Fibroblast of lung (primary cell): ENCODE measurements around the gene CLCNKA. TPM values are rescaled to one million over a fixed set of nuclear protein-coding genes. Genes with fewer than 3 reads are reported as not detected.
"Not testable (repeated sequence)": the region's sequence is repeated elsewhere in the genome, so short reads cannot be mapped to it uniquely, and the experiment has no call there.

Experiments used
- DNase-seq, 2 donors: peaks; one replicate each; pipeline versions ENCODE4 v3.0.0 to v3.0.0-alpha.2; 2010; ENCODE audit warnings: low read depth in 2 of 2
- H2AFZ ChIP-seq: 2 replicates; pipeline ENCODE4 v1.5.1; 2012; ENCODE audit warnings: low read length, control low read depth, inconsistent platforms
- H3K27ac ChIP-seq: 2 replicates; pipeline ENCODE4 v1.5.1; 2011; ENCODE audit warnings: low read length, control low read depth; ENCODE audit not compliant: insufficient read depth
- H3K27me3 ChIP-seq: 2 replicates; pipeline ENCODE4 v1.5.1; 2011; ENCODE audit warnings: mild to moderate bottlenecking, low read length; ENCODE audit not compliant: control insufficient read depth, insufficient read depth
- H3K36me3 ChIP-seq: 2 replicates; pipeline ENCODE4 v1.5.1; 2011; ENCODE audit warnings: low read length; ENCODE audit not compliant: control insufficient read depth, insufficient read depth
- H3K4me1 ChIP-seq: 2 replicates; pipeline ENCODE4 v1.5.1; 2011; ENCODE audit warnings: low read length; ENCODE audit not compliant: control insufficient read depth, insufficient read depth; ENCODE audit errors: extremely low read depth
- H3K4me2 ChIP-seq: 2 replicates; pipeline ENCODE4 v1.5.1; 2011; ENCODE audit warnings: low read length, control low read depth; ENCODE audit not compliant: insufficient read depth; ENCODE audit errors: extremely low read depth
- H3K4me3 ChIP-seq, 4 experiments: fragments of 200-600 bp in 1 of 4; sonication (generic) in 1 of 4; replicated peaks in 1 of 4; 2 replicates each; pipeline ENCODE4 v1.5.1; 2011 to 2016; ENCODE audit warnings: low read length in 4 of 4, low read depth in 3 of 4, mild to moderate bottlenecking in 3 of 4, control low read depth in 2 of 4, inconsistent platforms in 1 of 4, mixed read lengths in 1 of 4; ENCODE audit not compliant: insufficient read depth in 1 of 4; ENCODE audit errors: control extremely low read depth in 1 of 4
- H3K79me2 ChIP-seq: 2 replicates; pipeline ENCODE4 v1.5.1; 2012; ENCODE audit warnings: mild to moderate bottlenecking, low read length, inconsistent platforms; ENCODE audit not compliant: control insufficient read depth, insufficient read depth
- H3K9ac ChIP-seq: 2 replicates; pipeline ENCODE4 v1.5.1; 2011; ENCODE audit warnings: mild to moderate bottlenecking, low read length, control low read depth; ENCODE audit not compliant: insufficient read depth
- H3K9me3 ChIP-seq: 2 replicates; pipeline ENCODE4 v1.5.1; 2012; ENCODE audit warnings: low read depth, low read length; ENCODE audit not compliant: control insufficient read depth, insufficient read depth
- H4K20me1 ChIP-seq: 2 replicates; pipeline ENCODE4 v1.5.1; 2011; ENCODE audit warnings: low read length; ENCODE audit not compliant: control insufficient read depth, insufficient read depth; ENCODE audit errors: extremely low read depth
- CTCF ChIP-seq, 2 donors: IDR thresholded peaks in 1 of 2; conservative IDR thresholded peaks in 1 of 2; 1 replicate in 1 of 2; 2 replicates in 1 of 2; pipeline ENCODE4 v1.5.1; 2011 to 2012; ENCODE audit warnings: low read length in 2 of 2, control low read depth in 1 of 2, inconsistent platforms in 1 of 2, low read depth in 1 of 2, mild to moderate bottlenecking in 1 of 2
- EZH2 ChIP-seq: IDR thresholded peaks from 2 replicates; pipeline ENCODE4 v1.5.1; 2012; ENCODE audit warnings: low read length, control low read depth, mild to moderate bottlenecking; ENCODE audit errors: missing control alignments
- polyA plus RNA-seq, 2 donors: library from polyadenylated mRNA; depleted of rRNA in 1 of 2; stranded (reverse) in 1 of 2; unstranded in 1 of 2; fragments of >200 nt; gene quantifications; 2 replicates each; pipeline ENCODE4 v1.2.1, GENCODE V29; 2011 to 2012; ENCODE audit warnings: missing spikeins in 1 of 2
- total RNA-seq: library from RNA; depleted of rRNA; stranded (reverse); fragments of >200 nt; gene quantifications from 2 replicates; pipeline ENCODE4 v1.2.1, GENCODE V29; 2014

Gene CLCNKA
- total and polyA plus RNA-seq, 2 donors (not counting 1 experiment from before 2014, with no cell fraction given) = under 0.01 TPM; not detected in 1

GRCh38 chr1:16022393-16022792, 557 bp downstream of the CLCNKA start:
- no peak overlapping the region for H2AFZ ChIP-seq
- no peak for DNase-seq
- no peak overlapping the region for H3K4me2 ChIP-seq
- H3K4me1 ChIP-seq = peaks cover 28% of the 10 kb centered on the region
- H4K20me1 ChIP-seq = no peaks in the 10 kb centered on the region
- no peaks in the 10 kb centered on the region for H3K27me3 ChIP-seq
- H3K27ac ChIP-seq = no peak overlapping the region
- no peaks in the 10 kb centered on the region for H3K36me3 ChIP-seq
- no peak overlapping the region for H3K9ac ChIP-seq
- H3K79me2 ChIP-seq = no peaks in the 10 kb centered on the region
- H3K4me3 ChIP-seq = no peak overlapping the region
- TF ChIP-seq EZH2 (no peak), CTCF (conservative IDR thresholded peaks at IDR 0.05 in 1 of 2, IDR thresholded peaks at IDR 0.05 in 1 of 2; ENCODE audit: low read depth in 1 of 2, low read length in 2 of 2) (no peak)
- H3K9me3 ChIP-seq = no peaks in the 10 kb centered on the region

- H3K9ac ChIP-seq = no peak overlapping the region
- no peaks in the 10 kb centered on the region for H3K79me2 ChIP-seq
- no peak overlapping the region for H3K4me2 ChIP-seq
- no peaks in the 10 kb centered on the region for H3K27me3 ChIP-seq
- peaks cover 22% of the 10 kb centered on the region for H3K4me1 ChIP-seq
- H3K4me3 ChIP-seq = no peak overlapping the region
- H3K9me3 ChIP-seq = no peaks in the 10 kb centered on the region
- no peak for DNase-seq
- no peak for TF ChIP-seq EZH2
- no peak for TF ChIP-seq CTCF (conservative IDR thresholded peaks at IDR 0.05 in 1 of 2, IDR thresholded peaks at IDR 0.05 in 1 of 2; ENCODE audit: low read depth in 1 of 2, low read length in 2 of 2)
- H4K20me1 ChIP-seq = no peaks in the 10 kb centered on the region
- no peak overlapping the region for H2AFZ ChIP-seq
- H3K36me3 ChIP-seq = no peaks in the 10 kb centered on the region
- H3K27ac ChIP-seq = no peak overlapping the region
These were observed 1.3 kb downstream of the CLCNKA start for GRCh38 chr1:16023050-16023653.

GRCh38 chr1:16026302-16026701, 4.5 kb downstream of the CLCNKA start:
- H4K20me1 ChIP-seq, DNase-seq, H3K27me3 ChIP-seq, H3K79me2 ChIP-seq, H3K36me3 ChIP-seq, H3K27ac ChIP-seq, H3K9me3 ChIP-seq, H3K4me1 ChIP-seq, H3K4me2 ChIP-seq, H3K4me3 ChIP-seq, H3K9ac ChIP-seq, H2AFZ ChIP-seq: not testable (repeated sequence)
